Type B pancreatic cell (in vitro differentiated cells): ENCODE measurements around the gene IGSF3. TPM values are rescaled to one million over a fixed set of nuclear protein-coding genes. Genes with fewer than 3 reads are reported as not detected.
A peak's percentile ranks its signal among the peaks of the same experiment; 100 is the strongest.

ENCODE experiments used
- DNase-seq: peaks from one replicate; pipeline ENCODE4 v3.0.0; 2021; ENCODE audit warnings: mixed read lengths; ENCODE audit not compliant: unreplicated experiment; ENCODE audit errors: extremely low spot score
- H3K27ac Mint-ChIP-seq: 2 replicates; pipeline ENCODE4 v1.8.0; 2021; ENCODE audit warnings: mild to moderate bottlenecking, mixed read lengths
- H3K27me3 Mint-ChIP-seq: 2 replicates; pipeline ENCODE4 v1.8.0; 2021; ENCODE audit warnings: mixed read lengths
- H3K36me3 Mint-ChIP-seq: 2 replicates; pipeline ENCODE4 v1.8.0; 2021; ENCODE audit warnings: mixed read lengths
- H3K4me1 Mint-ChIP-seq: one replicate; pipeline ENCODE4 v1.8.0; 2021; ENCODE audit warnings: mixed read lengths; ENCODE audit not compliant: unreplicated experiment
- H3K4me3 Mint-ChIP-seq: 2 replicates; pipeline ENCODE4 v1.8.0; 2021; ENCODE audit warnings: mild to moderate bottlenecking, mixed read lengths
- H3K9me3 Mint-ChIP-seq: 2 replicates; pipeline ENCODE4 v1.8.0; 2021; ENCODE audit warnings: mixed read lengths
- total RNA-seq: library from RNA; stranded (reverse); gene quantifications from 2 replicates; pipeline ENCODE4 v1.2.1, GENCODE V29; 2021; ENCODE audit warnings: low replicate concordance
- TF ChIP-seq, protein P1 (sequence below): fragments of 200-600 bp; sonication (generic); conservative IDR thresholded peaks from 2 replicates; pipeline ENCODE4 v1.5.0; 2021; ENCODE audit warnings: antibody characterized with exemption, mild to moderate bottlenecking

Gene IGSF3
- total RNA-seq, 1 donor from 2014 or later, result 42.9 TPM

DNA sequence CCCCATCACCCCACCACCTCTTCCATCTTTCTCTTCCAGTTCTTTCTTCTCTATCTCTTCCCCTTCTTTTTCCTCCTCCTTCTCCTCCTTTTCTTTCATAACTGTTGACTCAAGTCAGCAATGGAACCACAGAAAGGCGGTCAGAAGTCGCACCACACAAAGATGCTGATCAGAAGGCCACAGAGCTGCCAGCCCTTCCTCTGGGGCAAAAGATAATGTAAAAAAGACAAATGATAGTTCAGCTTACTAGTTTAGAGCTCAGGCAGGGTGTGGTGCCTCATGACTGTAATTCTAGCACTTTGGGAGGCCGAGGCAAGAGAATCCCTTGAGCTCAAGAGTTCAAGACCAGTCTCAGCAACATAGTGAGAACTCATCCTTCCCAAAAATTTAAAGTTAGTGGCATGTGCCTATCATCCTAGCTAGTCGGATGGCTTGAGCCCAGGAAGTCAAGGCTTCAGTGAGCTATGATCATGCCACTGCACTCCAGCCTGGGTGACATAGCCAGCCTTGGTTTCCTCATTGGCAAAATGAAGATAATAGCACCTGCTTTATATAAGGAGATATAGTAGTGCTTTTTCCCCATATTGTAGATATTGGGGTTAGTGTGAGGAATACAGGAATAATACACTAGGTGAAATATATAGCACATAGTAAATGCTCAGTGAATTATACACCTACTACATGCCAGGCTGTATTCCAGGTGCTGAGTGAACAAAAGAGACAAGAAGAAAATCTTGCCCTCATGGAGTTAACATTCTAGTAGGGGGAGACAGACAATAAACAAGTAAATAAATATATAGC, 12.5 kb upstream of the IGSF3 start:
- Mint-ChIP-seq H3K9me3 (no peaks in the 10 kb centered on the region), H3K27ac (peak overlapping the region; percentile 61)

DNA sequence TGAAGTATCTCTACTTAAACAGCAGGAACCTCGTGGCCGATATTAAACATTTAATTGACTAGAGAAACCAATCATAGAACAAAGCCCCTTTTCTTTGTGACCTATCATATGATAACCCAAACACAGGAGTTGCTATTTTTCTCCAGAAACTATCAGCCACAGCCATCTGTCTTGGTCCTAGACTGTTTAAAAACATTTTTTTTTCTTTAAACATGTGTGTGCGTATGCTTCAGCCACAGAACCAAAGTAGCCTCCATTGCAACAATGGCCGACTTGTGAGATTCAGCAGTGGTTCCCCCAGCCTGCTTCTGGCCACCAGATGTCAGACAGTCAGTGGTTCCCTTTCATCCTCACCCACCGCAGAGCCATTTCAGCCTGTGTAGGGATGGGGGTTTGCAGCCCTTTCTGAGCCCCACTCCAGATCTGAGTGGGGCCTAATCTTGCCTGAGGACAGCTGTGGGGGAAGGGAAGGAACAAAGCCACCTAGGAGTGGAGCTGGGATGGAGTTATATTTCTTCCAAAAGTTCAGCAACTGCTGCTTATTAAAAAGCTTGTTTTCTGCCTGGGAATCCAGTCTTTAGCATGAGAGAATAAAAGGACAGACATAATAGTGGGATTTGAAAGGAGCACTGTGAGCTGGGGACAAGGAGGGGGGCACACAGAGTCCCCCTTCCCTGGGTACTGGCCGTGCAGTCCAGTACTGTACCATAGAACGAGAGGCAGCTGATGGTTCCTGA, 11.7 kb upstream of the IGSF3 start:
- H3K27me3 Mint-ChIP-seq, result no peaks in the 10 kb centered on the region
- no peaks in the 10 kb centered on the region for H3K9me3 Mint-ChIP-seq
- H3K4me3 Mint-ChIP-seq, result no peak overlapping the region
- H3K27ac Mint-ChIP-seq, result peak overlapping the region; percentile 61
- TF ChIP-seq, protein P1, sequence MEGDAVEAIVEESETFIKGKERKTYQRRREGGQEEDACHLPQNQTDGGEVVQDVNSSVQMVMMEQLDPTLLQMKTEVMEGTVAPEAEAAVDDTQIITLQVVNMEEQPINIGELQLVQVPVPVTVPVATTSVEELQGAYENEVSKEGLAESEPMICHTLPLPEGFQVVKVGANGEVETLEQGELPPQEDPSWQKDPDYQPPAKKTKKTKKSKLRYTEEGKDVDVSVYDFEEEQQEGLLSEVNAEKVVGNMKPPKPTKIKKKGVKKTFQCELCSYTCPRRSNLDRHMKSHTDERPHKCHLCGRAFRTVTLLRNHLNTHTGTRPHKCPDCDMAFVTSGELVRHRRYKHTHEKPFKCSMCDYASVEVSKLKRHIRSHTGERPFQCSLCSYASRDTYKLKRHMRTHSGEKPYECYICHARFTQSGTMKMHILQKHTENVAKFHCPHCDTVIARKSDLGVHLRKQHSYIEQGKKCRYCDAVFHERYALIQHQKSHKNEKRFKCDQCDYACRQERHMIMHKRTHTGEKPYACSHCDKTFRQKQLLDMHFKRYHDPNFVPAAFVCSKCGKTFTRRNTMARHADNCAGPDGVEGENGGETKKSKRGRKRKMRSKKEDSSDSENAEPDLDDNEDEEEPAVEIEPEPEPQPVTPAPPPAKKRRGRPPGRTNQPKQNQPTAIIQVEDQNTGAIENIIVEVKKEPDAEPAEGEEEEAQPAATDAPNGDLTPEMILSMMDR, result peak; percentile 37
- DNase-seq, result no peak
- H3K36me3 Mint-ChIP-seq, result no peaks in the 10 kb centered on the region
- peaks cover 13% of the 10 kb centered on the region for H3K4me1 Mint-ChIP-seq

More for the DNA sequence above, 12.5 kb upstream of the IGSF3 start:
- Mint-ChIP-seq H3K36me3 (no peaks in the 10 kb centered on the region), H3K27me3 (no peaks in the 10 kb centered on the region), H3K4me1 (peaks cover 10% of the 10 kb centered on the region), H3K4me3 (no peak overlapping the region)
- TF ChIP-seq, protein P1, result no peak
- DNase-seq, result no peak

DNA sequence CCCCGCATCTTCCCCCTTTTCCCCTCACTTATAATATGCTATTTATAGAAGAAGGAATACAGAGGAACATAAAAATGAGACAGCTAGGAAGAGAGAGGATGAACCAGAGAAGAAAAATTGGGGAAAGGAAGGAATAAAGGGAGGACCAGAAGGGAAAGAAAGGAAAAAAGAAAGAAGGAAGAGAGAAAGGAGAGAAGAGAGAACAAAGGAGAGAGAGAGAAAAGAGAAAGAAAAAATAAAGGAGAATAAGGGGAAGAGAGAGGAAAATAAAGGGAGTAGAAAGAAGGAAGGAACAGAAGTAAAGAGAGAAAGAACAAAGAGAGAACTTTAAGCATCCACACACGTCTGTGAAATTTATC, 11.2 kb upstream of the IGSF3 start:
- DNase-seq, result no peak
- H3K36me3 Mint-ChIP-seq, result no peaks in the 10 kb centered on the region
- TF ChIP-seq, protein P1, result no peak
- H3K4me3 Mint-ChIP-seq, result peak overlapping the region; percentile 8
- H3K27ac Mint-ChIP-seq, result peak overlapping the region; percentile 22
- H3K27me3 Mint-ChIP-seq, result no peaks in the 10 kb centered on the region
- H3K9me3 Mint-ChIP-seq, result no peaks in the 10 kb centered on the region
- H3K4me1 Mint-ChIP-seq, result peaks cover 18% of the 10 kb centered on the region

DNA sequence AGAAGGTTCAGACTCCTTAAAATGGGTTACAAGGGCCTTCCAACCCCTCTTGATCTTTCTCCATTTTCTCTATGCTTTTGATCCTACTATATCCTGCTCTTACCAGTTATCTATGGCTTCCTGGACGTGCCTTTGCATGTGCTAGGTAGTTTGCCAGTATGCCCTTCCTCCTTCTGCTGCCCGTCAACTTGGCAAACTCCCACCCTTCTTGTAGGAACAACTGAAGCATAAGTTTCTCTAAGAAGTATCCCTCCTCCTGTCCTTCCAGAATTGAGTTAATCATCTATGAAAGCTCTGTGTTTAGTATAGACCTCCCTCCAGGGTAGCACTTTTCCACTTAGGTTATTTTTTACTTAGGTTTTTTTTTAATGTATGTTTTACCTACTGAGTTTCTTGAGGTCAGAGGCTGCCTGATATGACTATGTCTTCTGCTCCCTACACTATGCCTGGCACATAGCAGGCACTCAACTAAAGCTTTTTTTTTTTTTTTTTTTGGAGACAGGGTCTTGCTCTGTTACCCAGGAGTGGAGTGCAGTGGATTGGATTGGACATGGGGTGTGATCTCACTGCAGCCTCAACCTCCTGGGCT, 10.0 kb upstream of the IGSF3 start:
- TF ChIP-seq, protein P1, result no peak
- H3K27ac Mint-ChIP-seq, result no peak overlapping the region
- no peak overlapping the region for H3K4me3 Mint-ChIP-seq
- H3K27me3 Mint-ChIP-seq, result no peaks in the 10 kb centered on the region
- H3K4me1 Mint-ChIP-seq, result peaks cover 23% of the 10 kb centered on the region
- no peaks in the 10 kb centered on the region for H3K36me3 Mint-ChIP-seq
- no peak for DNase-seq
- H3K9me3 Mint-ChIP-seq, result no peaks in the 10 kb centered on the region

DNA sequence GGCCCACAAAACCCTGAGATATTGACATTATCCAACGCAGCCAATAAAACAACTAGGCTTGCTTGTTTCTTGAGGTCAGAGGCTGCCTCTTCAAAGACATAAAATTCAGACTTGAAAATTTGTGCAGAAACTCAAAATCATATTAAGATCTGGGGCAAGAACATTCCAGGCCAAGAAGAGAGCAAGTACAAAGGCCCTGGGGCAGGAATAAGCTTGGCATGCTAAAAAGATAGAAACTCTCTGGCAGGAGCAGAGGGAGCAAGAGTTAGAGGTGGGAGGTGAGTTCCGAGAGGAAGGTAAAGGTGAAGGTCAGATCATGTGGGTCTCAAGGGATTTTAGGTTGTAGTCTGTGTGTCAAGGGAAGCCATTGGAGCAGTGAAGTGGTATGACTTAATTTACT, 8.8 kb upstream of the IGSF3 start:
- Mint-ChIP-seq H3K4me3 (no peak overlapping the region), H3K27ac (no peak overlapping the region), H3K4me1 (peaks cover 28% of the 10 kb centered on the region), H3K27me3 (no peaks in the 10 kb centered on the region), H3K36me3 (no peaks in the 10 kb centered on the region), H3K9me3 (no peaks in the 10 kb centered on the region)
- TF ChIP-seq, protein P1, result no peak
- no peak for DNase-seq
